Right atrium auricular region (tissue), 2 donors: ENCODE results near the gene DDX10. TPM values are rescaled to one million over a fixed set of nuclear protein-coding genes. Genes with fewer than 3 reads are reported as not detected.
A peak's percentile ranks its signal among the peaks of the same experiment; 100 is the strongest.

Experiments used
- DNase-seq: peaks from one replicate; pipeline ENCODE4 v3.0.0-alpha.2; 2019; ENCODE audit warnings: low spot score
- H3K27ac ChIP-seq, 2 donors: fragments of 200-600 bp; sonication (generic); 1 replicate in 1 of 2; 2 replicates in 1 of 2; pipeline ENCODE4 v1.5.1; 2016 to 2019
- H3K27me3 ChIP-seq, 2 donors: fragments of 200-600 bp; sonication (generic); one replicate each; pipeline versions ENCODE4 v1.5.1 to v1.6.0; 2017 to 2019
- H3K36me3 ChIP-seq: fragments of 200-600 bp; sonication (generic); one replicate; pipeline ENCODE4 v1.5.1; 2016
- H3K4me1 ChIP-seq, 2 donors: fragments of 200-600 bp; sonication (generic); one replicate each; pipeline versions ENCODE4 v1.5.1 to v1.6.0; 2017 to 2019
- H3K4me3 ChIP-seq, 2 donors: fragments of 200-600 bp; sonication (generic); 1 replicate in 1 of 2; 2 replicates in 1 of 2; pipeline ENCODE4 v1.5.1; 2017 to 2019; ENCODE audit warnings: mild to moderate bottlenecking in 1 of 2, moderate library complexity in 1 of 2
- H3K9me3 ChIP-seq, 2 donors: fragments of 200-600 bp; sonication (generic); one replicate each; pipeline ENCODE4 v1.5.1; 2019
- CTCF ChIP-seq, 2 donors: fragments of 200-600 bp; sonication (generic); IDR thresholded peaks; one replicate each; pipeline ENCODE4 v1.5.1; 2019; ENCODE audit warnings: antibody characterized with exemption in 2 of 2
- total RNA-seq, 2 donors: library from RNA; depleted of rRNA; stranded (reverse); fragments of >200 nt; gene quantifications; one replicate each; pipeline ENCODE4 v1.1.0, GENCODE V29; 2016

Gene DDX10
- total RNA-seq, 2 donors from 2014 or later, result 11.8 to 13.1 TPM

GRCh38 chr11:108847298-108847990, 182.6 kb downstream of the DDX10 start:
- Histone ChIP-seq H3K36me3 (no peaks in the 10 kb centered on the region), H3K4me1 (no peaks in the 10 kb centered on the region), H3K4me3 (no peak overlapping the region), H3K27ac (no peak overlapping the region), H3K9me3 (no peaks in the 10 kb centered on the region), H3K27me3 (no peaks in the 10 kb centered on the region)
- no peak for DNase-seq
- TF ChIP-seq CTCF (IDR thresholded peaks at IDR 0.05), result no peak

GRCh38 chr11:108851781-108852180, 186.9 kb downstream of the DDX10 start:
- H3K27ac ChIP-seq, result no peak overlapping the region
- H3K4me1 ChIP-seq, result peaks cover 0 to 17% of the 10 kb centered on the region in 2 donors
- H3K27me3 ChIP-seq, result no peaks in the 10 kb centered on the region
- no peaks in the 10 kb centered on the region for H3K9me3 ChIP-seq
- no peak for TF ChIP-seq CTCF (IDR thresholded peaks at IDR 0.05)
- no peaks in the 10 kb centered on the region for H3K36me3 ChIP-seq
- no peak overlapping the region for H3K4me3 ChIP-seq
- DNase-seq, result no peak

- TF ChIP-seq CTCF (IDR thresholded peaks at IDR 0.05), result no peak
- DNase-seq, result no peak
- Histone ChIP-seq H3K4me3 (no peak overlapping the region), H3K27ac (no peak overlapping the region), H3K27me3 (no peaks in the 10 kb centered on the region), H3K9me3 (no peaks in the 10 kb centered on the region), H3K4me1 (peaks cover 0 to 17% of the 10 kb centered on the region in 2 donors), H3K36me3 (no peaks in the 10 kb centered on the region)
Observed at GRCh38 chr11:108852701-108853100, 187.8 kb downstream of the DDX10 start.

GRCh38 chr11:108853151-108853550, 188.3 kb downstream of the DDX10 start:
- no peak for DNase-seq
- no peaks in the 10 kb centered on the region for H3K27me3 ChIP-seq
- H3K4me3 ChIP-seq, result no peak overlapping the region
- H3K27ac ChIP-seq, result no peak overlapping the region
- TF ChIP-seq CTCF (IDR thresholded peaks at IDR 0.05), result no peak
- no peaks in the 10 kb centered on the region for H3K9me3 ChIP-seq
- H3K36me3 ChIP-seq, result no peaks in the 10 kb centered on the region
- H3K4me1 ChIP-seq, result peaks cover 0 to 17% of the 10 kb centered on the region in 2 donors

- DNase-seq, result no peak
- H3K4me3 ChIP-seq, result peak overlapping the region in 1 of 2 donors; percentile 7
- no peaks in the 10 kb centered on the region for H3K36me3 ChIP-seq
- TF ChIP-seq CTCF (IDR thresholded peaks at IDR 0.05), result no peak
- H3K9me3 ChIP-seq, result no peaks in the 10 kb centered on the region
- no peaks in the 10 kb centered on the region for H3K27me3 ChIP-seq
- peaks cover 0 to 17% of the 10 kb centered on the region in 2 donors for H3K4me1 ChIP-seq
- peak overlapping the region; percentile 53 to 60 for H3K27ac ChIP-seq
Observed at GRCh38 chr11:108853864-108854263, 189.0 kb downstream of the DDX10 start.

- Histone ChIP-seq H3K27me3 (no peaks in the 10 kb centered on the region), H3K36me3 (no peaks in the 10 kb centered on the region), H3K27ac (peak overlapping the region; percentile 53 to 60), H3K9me3 (no peaks in the 10 kb centered on the region), H3K4me1 (peaks cover 0 to 17% of the 10 kb centered on the region in 2 donors), H3K4me3 (peak overlapping the region in 1 of 2 donors; percentile 7)
- TF ChIP-seq CTCF (IDR thresholded peaks at IDR 0.05), result no peak
- DNase-seq, result no peak
Observed at GRCh38 chr11:108854346-108854745, 189.5 kb downstream of the DDX10 start.
